Ascending aorta (tissue), 2 donors: ENCODE data around the gene ATCAY. TPM values are rescaled to one million over a fixed set of nuclear protein-coding genes. Genes with fewer than 3 reads are reported as not detected.

ENCODE experiments used
- DNase-seq, 2 donors: peaks; one replicate each; pipeline ENCODE4 v3.0.0-alpha.2; 2019; ENCODE audit warnings: low spot score in 2 of 2
- H3K27ac ChIP-seq, 2 donors: fragments of 200-600 bp; sonication (generic); one replicate each; pipeline ENCODE4 v1.5.1; 2016 to 2017; ENCODE audit warnings: mild to moderate bottlenecking in 1 of 2
- H3K27me3 ChIP-seq: fragments of 200-600 bp; sonication (generic); one replicate; pipeline ENCODE4 v1.5.1; 2017
- H3K36me3 ChIP-seq, 2 donors: fragments of 200-600 bp; sonication (generic); one replicate each; pipeline ENCODE4 v1.5.1; 2016
- H3K4me1 ChIP-seq, 2 donors: fragments of 200-600 bp; sonication (generic); one replicate each; pipeline ENCODE4 v1.5.1; 2016 to 2017; ENCODE audit warnings: mild to moderate bottlenecking in 1 of 2
- H3K4me3 ChIP-seq, 2 donors: fragments of 200-600 bp; sonication (generic); one replicate each; pipeline ENCODE4 v1.5.1; 2016 to 2017; ENCODE audit warnings: mild to moderate bottlenecking in 1 of 2
- H3K9me3 ChIP-seq, 2 donors: fragments of 200-600 bp; sonication (generic); one replicate each; pipeline ENCODE4 v1.5.1; 2016
- intact Hi-C: fragments of 100-400 bp; cut with DNase I; formaldehyde crosslinking; loops from one replicate; pipeline ENCODE4 v1.15.1; 2023
- total RNA-seq: library from RNA; depleted of rRNA; stranded (reverse); fragments of >200 nt; gene quantifications from one replicate; pipeline ENCODE4 v1.1.0, GENCODE V29; 2016
- TF ChIP-seq, protein P1 (sequence below), 3 experiments: fragments of 200-600 bp in 2 of 3; fragments of 450-650 bp in 1 of 3; sonication (generic) in 2 of 3; IDR thresholded peaks; one replicate each; pipeline ENCODE4 v1.5.1; 2016 to 2019; ENCODE audit warnings: antibody characterized with exemption in 3 of 3, mild to moderate bottlenecking in 1 of 3, moderate library complexity in 1 of 3

The ATCAY gene
- total RNA-seq, 1 donor from 2014 or later = not detected

DNA sequence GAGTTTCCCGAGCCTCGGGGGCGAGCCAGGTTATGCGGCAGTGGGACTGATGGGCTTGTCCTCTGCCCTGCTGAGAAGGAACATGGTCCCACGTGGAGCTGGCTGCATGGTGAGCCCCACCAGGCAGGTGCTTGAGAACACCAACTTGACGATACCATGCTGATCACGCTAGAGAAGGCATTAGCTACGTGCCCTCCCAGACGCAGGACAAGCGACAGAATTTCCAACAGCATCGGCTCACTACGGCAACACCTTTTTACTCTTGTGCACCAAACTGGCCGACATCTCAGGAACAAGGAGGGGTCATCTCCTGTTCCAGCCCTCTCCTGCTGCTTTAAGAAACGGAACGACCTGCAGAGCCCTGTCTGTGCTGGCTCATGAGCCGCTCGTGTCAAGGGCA, 20.0 kb upstream of the ATCAY start:
- TF ChIP-seq, protein P1, sequence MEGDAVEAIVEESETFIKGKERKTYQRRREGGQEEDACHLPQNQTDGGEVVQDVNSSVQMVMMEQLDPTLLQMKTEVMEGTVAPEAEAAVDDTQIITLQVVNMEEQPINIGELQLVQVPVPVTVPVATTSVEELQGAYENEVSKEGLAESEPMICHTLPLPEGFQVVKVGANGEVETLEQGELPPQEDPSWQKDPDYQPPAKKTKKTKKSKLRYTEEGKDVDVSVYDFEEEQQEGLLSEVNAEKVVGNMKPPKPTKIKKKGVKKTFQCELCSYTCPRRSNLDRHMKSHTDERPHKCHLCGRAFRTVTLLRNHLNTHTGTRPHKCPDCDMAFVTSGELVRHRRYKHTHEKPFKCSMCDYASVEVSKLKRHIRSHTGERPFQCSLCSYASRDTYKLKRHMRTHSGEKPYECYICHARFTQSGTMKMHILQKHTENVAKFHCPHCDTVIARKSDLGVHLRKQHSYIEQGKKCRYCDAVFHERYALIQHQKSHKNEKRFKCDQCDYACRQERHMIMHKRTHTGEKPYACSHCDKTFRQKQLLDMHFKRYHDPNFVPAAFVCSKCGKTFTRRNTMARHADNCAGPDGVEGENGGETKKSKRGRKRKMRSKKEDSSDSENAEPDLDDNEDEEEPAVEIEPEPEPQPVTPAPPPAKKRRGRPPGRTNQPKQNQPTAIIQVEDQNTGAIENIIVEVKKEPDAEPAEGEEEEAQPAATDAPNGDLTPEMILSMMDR (IDR thresholded peaks at IDR 0.05) = no peak
- H3K4me3 ChIP-seq = no peak overlapping the region
- no peak overlapping the region for H3K27ac ChIP-seq
- no peaks in the 10 kb centered on the region for H3K4me1 ChIP-seq
- no peaks in the 10 kb centered on the region for H3K9me3 ChIP-seq
- DNase-seq = no peak
- no peaks in the 10 kb centered on the region for H3K36me3 ChIP-seq
- H3K27me3 ChIP-seq = no peaks in the 10 kb centered on the region
- intact Hi-C loops = no loop called here

DNA sequence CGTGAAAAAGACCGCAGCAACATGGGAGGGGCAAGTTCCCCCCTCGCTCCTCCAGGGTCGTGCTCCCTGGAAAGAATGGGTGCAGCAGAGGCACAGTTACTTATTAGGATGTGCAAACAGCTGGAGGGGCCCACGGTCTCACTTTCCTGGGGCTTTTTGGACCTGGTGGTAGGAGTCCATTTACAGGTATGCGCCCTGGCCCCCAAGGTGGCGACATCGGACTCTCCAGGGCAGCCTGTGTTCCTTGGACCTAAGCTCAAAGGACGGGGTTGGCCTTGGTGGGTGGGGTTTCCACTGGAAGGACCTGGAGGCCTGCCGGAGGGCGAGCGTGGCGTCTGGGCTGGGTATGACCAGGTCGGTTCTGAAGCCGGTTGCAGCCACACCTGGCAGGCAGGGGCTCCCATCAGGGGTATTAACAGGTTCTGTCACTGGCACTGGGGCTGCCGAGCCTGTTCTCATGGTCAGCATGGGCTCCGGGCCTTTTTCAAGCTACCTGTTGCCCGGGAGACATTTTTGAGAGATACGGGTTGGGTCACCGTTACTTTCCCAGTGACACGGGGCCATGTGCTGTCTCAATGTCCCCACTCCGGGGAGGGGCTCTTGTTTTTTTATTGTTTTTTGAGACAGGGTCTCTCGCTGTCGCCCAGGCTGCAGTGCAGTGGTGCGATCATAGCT, 17.5 kb upstream of the ATCAY start:
- no peak for DNase-seq
- H3K4me1 ChIP-seq = no peaks in the 10 kb centered on the region
- no peaks in the 10 kb centered on the region for H3K36me3 ChIP-seq
- no peaks in the 10 kb centered on the region for H3K9me3 ChIP-seq
- no peak overlapping the region for H3K27ac ChIP-seq
- intact Hi-C loops = no loop called here
- H3K4me3 ChIP-seq = no peak overlapping the region
- H3K27me3 ChIP-seq = peaks cover 5% of the 10 kb centered on the region
- TF ChIP-seq, protein P1 (IDR thresholded peaks at IDR 0.05) = no peak

DNA sequence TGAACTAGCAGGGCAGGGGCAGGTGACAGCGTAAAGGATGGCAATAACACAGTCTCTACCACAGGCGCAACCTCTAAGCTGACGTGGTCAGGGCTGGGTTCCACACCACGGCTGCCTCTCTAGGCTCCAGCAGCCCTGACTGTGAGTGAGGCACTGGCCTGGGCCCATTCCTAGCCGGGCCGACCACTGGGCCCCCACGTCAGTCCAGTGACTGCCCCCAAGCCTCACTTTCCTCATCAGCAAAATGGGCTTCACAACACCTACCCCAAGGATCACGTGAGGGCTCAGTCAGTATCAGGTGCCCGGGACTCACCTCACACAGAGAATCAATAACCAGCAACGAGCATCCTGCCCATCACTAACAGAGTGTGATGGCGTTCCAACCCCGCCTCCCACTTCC, 16.8 kb upstream of the ATCAY start:
- intact Hi-C loops = no loop called here
- H3K36me3 ChIP-seq = no peaks in the 10 kb centered on the region
- peaks cover 12% of the 10 kb centered on the region for H3K27me3 ChIP-seq
- TF ChIP-seq, protein P1 (IDR thresholded peaks at IDR 0.05) = no peak
- no peak for DNase-seq
- no peak overlapping the region for H3K4me3 ChIP-seq
- no peak overlapping the region for H3K27ac ChIP-seq
- no peaks in the 10 kb centered on the region for H3K4me1 ChIP-seq
- no peaks in the 10 kb centered on the region for H3K9me3 ChIP-seq

DNA sequence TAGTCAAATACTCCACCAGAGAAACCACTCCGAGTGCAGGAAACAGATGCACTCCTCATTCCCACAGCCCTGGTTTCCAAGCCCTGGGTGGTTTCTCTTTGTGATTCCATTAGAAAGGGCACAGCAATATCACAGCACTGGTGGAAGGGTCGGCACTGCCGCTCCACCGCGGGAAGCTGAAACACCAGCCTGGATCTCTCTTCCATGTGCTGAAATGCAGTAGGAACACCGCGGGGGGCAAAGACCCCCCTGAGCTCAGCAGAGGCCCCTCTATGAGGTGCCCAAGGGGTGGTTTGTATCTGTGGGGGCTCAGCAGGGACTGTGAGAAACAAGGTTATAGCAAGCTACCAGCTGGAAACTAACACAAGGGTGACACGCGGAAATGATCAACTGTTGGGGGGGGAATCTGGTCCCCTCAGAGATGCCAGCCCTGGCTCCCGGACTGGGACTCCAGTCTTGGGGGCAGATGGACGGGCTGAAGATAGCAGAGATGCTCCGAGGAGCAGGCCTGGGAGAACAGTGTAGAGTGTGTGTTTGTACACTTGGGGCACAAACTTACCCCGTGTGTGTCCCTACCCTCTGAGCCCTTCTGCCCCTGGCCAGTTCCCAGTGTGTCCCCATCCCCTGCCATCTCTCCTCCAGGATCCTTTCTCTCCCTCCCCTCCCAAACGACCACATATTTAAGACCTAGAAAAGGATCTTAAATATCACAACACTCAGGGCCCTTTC, 13.4 kb upstream of the ATCAY start:
- intact Hi-C loops = no loop called here
- H3K9me3 ChIP-seq = no peaks in the 10 kb centered on the region
- TF ChIP-seq, protein P1 (IDR thresholded peaks at IDR 0.05) = no peak
- peaks cover 18% of the 10 kb centered on the region for H3K27me3 ChIP-seq
- H3K4me3 ChIP-seq = no peak overlapping the region
- no peak overlapping the region for H3K27ac ChIP-seq
- H3K4me1 ChIP-seq = no peaks in the 10 kb centered on the region
- DNase-seq = no peak
- H3K36me3 ChIP-seq = no peaks in the 10 kb centered on the region

DNA sequence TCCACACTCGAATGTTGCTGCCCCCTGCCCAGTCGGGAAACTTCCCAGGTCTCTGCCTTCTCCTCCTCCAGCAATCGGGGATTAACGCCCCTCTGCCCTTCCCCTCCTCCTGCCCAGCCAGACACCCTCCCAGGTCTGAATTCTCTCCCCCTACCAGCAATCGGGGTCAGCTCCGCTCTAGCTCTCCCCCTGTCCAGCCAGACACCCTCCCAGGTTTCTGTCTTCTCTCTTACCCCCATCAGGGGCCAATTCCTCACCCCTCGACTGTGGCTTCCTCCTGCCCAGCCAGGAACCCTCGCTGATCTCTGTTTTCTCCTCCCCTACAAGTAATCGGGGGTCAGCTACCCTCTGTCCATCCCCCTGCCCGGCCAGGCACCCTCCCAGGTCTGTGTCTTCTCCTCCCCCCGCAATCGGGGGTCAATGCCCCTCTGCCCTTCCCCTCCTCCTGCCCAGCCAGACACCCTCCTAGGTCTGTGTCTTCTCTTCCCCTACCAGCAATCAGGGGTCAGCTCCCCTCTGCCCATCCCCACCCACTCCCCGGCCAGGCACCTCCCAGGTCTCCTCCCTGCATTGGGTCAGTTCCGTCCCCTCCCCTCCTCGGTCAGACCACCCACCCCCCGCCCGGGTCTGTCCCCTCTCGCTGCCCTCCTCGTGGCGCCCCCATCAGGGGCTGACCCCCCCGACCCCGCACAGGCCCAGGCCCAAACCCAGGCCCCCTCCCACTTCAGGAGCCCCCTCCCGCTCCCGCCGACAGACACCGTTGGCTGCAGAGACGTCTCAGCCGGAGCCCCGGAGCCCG, 12.3 kb upstream of the ATCAY start:
- H3K36me3 ChIP-seq = no peaks in the 10 kb centered on the region
- no peak for DNase-seq
- no peak overlapping the region for H3K4me3 ChIP-seq
- H3K27ac ChIP-seq = no peak overlapping the region
- no peaks in the 10 kb centered on the region for H3K9me3 ChIP-seq
- no peaks in the 10 kb centered on the region for H3K4me1 ChIP-seq
- TF ChIP-seq, protein P1 (IDR thresholded peaks at IDR 0.05) = no peak
- peaks cover 18% of the 10 kb centered on the region for H3K27me3 ChIP-seq
- intact Hi-C loops = no loop called here
